Globus pallidus (tissue), 1 donor: ENCODE data around the gene CLIC5.

Source experiments
- DNase-seq: peaks from one replicate; pipeline ENCODE4 v3.0.0-alpha.2; 2015; ENCODE audit warnings: low spot score

The CLIC5 gene

DNA sequence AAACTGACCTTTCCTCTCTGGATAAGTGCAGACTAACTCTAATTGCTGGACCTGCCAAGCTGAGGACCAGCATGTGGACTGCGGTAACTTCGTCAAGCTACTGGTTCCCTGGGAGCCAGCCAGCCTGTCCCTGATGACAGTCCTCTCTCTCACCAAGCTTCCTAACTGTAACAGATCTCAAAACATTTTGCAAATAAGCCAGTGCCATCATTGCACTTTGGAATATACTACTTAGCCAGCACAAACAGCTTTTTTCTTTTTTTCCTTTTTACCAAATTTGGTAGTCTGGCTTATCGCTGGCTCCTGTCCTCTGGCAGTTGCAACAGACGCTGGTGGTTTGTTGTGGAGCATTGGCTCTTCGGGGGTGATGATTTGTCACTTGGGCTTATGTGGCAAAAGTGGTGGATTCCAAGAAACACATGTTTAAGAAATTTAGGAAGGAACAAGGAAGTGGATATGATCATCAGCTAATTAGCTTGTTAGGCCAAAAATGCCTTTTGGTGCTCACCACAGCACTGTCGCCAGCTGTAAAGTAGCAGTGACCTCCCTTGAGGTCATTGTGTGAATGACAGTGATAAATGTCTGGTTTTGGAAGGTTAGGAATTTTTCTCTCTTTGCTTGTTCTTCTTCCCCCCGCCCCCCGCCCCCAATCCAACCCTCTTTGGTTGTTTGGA lies 171.7 kb downstream of the CLIC5 start:
- DNase-seq, result no peak

DNA sequence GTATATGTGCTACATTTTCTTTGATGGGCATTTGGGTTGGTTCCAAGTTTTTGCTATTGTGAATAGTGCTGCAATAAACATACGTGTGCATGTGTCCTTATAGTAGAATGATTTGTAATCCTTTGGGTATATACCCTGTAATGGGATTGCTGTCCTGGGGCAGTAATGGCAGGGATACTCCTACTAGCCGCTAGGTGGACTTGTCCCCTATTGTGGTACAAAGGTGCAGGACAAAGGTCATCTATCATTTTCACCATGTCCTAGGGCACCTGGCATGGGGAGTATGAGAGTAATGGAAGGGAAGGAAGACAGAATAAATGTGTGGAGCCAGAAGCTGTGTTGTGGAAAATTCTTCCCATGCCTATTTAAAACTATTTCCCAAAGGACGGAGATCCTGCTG lies 174.6 kb downstream of the CLIC5 start:
- no peak for DNase-seq

DNA sequence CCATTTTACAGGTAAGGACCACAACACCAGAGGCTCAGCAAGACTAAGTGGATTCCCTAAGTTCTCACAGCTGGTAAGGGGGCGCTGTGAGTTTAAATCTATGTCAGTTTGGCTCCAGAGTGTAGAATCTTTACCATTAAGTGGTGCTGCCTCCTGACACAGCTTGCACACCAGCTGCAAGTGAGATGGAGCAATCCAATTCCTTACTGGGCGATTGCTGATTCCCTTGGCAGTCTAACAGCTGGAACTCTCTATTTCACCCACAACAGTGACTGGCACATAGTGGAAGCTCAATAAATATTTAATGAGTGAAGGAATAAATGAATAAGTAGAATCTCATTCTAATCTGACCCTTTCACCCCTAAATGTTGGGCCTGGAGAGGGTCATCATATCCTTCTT lies 176.7 kb downstream of the CLIC5 start:
- DNase-seq, result no peak

DNA sequence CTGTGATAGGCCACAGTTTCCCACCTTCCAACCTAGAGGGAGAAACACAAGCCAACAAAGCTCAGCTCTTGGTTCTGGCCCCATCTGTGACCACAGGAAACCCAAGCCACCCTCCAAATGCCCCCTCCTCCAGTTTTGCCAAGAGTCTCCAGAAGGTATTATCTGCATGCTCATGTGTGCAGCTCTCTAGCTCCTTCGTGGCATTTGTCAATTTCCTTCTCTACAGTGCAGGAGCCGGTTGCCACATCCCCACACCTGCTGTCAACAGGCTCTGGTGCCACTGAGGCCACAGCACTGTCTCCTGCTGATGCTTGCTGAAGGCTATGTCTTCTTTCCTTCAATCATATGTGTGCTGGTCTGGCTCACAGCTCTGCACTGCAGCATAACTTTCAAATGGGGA lies 177.2 kb downstream of the CLIC5 start:
- DNase-seq, result no peak

DNA sequence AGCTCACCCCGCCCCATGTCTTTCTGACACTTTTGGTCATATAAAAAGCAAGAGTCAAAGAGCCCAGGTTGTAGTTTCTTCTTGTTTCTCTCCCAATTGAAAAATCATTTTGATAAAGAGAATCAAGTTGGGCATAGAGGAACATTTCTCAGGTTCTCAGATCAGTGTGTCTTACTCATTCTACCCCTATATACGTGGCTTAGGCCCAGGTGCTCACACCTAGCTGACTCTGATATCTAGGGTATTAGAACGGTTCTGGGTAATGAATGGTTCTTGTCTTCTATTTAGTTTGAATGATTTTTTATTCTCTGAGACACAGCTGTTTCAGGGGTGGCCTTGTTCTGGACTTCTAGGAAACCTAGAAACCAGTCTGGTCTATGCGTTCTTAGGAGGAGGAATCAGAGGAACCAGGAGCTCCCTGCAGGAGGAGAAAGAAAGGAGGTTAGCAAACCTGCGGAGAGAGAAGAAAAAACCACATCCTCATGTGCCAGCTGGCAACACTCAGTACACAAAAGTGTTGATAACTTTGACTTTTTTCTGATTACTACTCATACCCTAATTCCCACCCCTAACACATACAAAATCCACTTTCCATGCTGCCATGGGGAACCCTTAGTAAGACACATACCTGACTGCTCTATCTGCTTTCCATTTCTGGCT lies 178.0 kb downstream of the CLIC5 start:
- no peak for DNase-seq

DNA sequence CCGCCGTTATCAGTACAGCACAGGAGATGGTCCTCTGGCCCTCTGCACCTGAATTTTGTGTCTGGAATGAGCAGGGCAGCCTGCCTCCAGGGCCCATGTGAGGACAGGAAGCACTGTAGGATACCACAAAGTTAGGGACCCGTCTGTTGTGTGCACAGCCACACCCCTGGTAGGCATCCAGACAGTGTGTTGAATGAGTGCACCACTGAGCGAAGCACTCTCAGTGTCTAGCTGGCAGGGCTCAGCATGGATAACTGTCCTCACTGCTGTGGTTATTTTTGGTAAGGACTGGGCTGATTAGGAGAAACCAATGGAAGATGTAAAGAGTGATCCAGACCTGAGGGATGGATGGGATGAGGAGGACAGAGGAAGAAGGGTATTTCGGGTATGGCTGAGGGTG lies 178.7 kb downstream of the CLIC5 start:
- no peak for DNase-seq

DNA sequence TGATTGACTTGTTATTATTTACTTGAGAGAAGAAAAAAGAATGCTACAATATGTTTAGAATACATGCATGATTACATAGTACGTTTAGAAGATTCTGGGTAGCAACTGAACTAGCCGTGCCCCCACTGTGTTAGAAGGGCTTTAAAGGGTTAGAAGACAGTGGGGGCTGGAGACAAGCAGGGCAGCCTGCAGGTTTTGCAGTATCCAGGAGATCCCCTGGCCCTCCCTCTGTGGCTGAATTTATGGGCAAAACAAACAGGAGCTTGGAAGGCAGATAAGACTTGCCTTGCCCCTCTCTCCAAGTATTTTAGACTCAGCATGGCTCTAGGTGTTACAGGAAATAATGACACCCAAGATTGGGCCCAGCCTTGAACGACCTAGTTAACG lies 179.2 kb downstream of the CLIC5 start:
- DNase-seq, result no peak

DNA sequence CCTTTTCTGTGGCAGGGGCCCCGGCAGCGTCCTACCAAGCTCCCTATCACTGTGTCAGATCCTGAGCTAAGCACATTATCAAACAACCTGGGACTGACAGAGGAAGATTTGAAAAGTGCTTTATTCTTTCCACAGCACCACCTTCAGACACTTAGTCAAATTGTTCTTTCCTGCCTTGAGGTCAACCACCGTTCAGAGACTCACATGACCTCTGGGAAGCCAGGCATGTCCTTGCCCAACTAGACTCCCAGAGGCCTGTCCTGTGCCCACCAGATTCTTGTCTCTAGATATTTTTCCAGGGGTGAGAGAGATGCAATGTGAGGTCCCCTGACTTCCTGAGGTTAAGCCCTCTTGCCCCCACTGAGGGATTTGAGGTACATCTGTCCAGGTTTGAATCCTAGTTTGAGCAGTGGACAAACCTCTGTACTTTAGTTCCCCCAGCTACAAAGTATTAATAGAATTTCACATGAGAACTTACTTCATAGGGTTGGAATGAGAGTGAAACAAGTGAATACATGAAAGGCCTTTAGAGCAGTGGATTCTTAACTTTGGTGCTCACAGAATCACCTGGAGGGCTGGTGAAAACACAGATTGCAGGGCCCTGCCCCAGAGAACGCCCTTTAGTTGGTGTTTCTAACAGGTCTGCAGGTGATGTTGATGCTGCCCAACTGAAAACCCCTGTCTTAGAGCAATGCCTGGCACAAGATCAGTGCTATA lies 179.8 kb downstream of the CLIC5 start:
- DNase-seq, result no peak

DNA sequence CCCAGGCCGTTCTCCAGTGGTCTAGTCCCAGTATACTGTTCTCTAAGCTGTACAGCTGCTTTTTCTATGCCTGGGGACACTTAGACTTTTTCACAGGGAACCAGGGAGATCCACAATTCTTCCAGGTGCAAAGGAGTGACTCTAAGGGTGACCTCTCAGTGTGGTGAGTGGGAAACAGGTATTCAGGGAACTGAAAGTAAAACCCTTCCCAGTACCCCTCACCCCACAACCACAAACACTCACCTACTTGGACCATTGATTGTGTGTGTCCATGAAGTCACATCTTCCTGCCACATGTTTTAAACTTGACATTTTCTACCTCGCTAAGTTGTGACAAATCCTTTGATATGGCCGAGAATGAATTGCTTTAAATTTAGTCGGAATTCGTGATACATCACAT lies 183.6 kb downstream of the CLIC5 start:
- no peak for DNase-seq
